Measurements from ENCODE around the gene TRIM8.
A peak's percentile ranks its signal among the peaks of the same experiment; 100 is the strongest.

Gene TRIM8, protein sequence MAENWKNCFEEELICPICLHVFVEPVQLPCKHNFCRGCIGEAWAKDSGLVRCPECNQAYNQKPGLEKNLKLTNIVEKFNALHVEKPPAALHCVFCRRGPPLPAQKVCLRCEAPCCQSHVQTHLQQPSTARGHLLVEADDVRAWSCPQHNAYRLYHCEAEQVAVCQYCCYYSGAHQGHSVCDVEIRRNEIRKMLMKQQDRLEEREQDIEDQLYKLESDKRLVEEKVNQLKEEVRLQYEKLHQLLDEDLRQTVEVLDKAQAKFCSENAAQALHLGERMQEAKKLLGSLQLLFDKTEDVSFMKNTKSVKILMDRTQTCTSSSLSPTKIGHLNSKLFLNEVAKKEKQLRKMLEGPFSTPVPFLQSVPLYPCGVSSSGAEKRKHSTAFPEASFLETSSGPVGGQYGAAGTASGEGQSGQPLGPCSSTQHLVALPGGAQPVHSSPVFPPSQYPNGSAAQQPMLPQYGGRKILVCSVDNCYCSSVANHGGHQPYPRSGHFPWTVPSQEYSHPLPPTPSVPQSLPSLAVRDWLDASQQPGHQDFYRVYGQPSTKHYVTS
- total RNA-seq: 52.0 to 65.2 (median 61.8) reads per million in 3 donors

DNA sequence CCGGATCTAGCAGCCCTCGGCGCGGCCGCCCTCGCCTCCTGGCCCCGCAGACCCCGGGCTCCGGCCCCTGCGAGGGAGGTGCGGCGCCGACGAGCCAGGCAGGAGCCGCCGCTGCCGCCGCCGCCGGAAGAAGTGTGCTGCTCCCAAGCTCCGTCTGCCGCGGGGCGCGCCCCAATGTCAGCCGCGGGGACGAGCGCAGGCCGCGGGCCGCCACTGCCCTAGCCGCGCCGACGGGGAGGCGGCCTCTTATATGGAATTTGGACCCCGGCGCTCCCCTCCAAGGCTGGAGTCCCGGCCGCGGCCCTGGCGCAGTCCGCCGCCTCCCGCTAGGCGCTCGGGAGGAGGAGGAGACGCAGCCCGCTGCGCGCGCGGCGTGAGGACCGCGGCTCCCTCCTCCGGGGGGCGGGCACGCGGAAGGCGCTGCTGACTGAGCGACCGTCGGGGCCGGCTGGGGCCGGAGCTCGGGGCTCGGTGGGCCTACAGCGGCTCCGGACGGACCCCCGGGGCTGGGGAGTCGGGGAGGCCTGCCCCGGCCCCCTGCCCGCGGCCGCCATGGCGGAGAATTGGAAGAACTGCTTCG lies at the start of gene TRIM8:
TRIM8 (plus strand) TSS at position 414 of the 580 bp plus-strand sequence; CDS start at position 553, 139 bp downstream.
- H3K4me1 ChIP-seq (ENCODE audit: control insufficient read depth, insufficient read depth, low read length, poor library complexity, severe bottlenecking): peaks cover 32% of the 10 kb centered on the region
- no peaks in the 10 kb centered on the region for H3K27me3 ChIP-seq (replicated peaks; ENCODE audit: control insufficient read depth, insufficient read depth, low read length, poor library complexity, severe bottlenecking)
- peak within 1 kb of the TSS; percentile 92 for H3K4me3 ChIP-seq (ENCODE audit: insufficient read depth, low read depth, low read length, poor library complexity, severe bottlenecking)
- peak within 1 kb of the TSS; percentile 95 for H3K27ac ChIP-seq (ENCODE audit: insufficient read depth, low read length, poor library complexity, severe bottlenecking)
- no peaks in the 10 kb centered on the region for H3K9me3 ChIP-seq (ENCODE audit: control insufficient read depth, low read length)
- H3K36me3 ChIP-seq (ENCODE audit: control insufficient read depth, insufficient read depth, low read length): no peaks in the 10 kb centered on the region
- peak; percentile 10 to 43 (median 41) for DNase-seq

DNA sequence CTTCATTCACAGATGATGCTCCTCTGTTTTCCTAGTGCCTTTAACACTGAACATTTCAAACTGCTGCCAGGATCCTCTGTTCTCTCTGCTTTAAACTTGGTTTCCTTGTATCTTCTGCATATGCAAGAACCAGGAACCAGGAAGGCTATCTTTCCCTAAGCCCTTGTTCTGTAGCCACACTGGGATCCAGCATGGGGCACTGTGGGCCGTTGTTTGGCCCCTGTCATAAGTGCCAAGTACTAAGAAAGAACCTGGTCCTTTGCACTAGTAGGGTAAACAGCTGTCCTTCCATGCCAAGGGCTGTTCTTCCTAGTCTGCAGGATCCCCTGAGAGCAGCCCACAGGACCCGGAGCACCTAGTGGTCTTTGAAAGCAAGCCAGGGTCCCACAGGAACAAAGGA lies 49.0 kb upstream of the TRIM8 start:
- no peak overlapping the region for H3K4me3 ChIP-seq (ENCODE audit: insufficient read depth, low read depth, low read length, poor library complexity, severe bottlenecking)
- H3K4me1 ChIP-seq (ENCODE audit: control insufficient read depth, insufficient read depth, low read length, poor library complexity, severe bottlenecking): no peaks in the 10 kb centered on the region
- DNase-seq: no peak
- H3K27me3 ChIP-seq (replicated peaks; ENCODE audit: control insufficient read depth, insufficient read depth, low read length, poor library complexity, severe bottlenecking): no peaks in the 10 kb centered on the region
- peaks cover 39% of the 10 kb centered on the region for H3K36me3 ChIP-seq (ENCODE audit: control insufficient read depth, insufficient read depth, low read length)
- H3K9me3 ChIP-seq (ENCODE audit: control insufficient read depth, low read length): no peaks in the 10 kb centered on the region
- no peak overlapping the region for H3K27ac ChIP-seq (ENCODE audit: insufficient read depth, low read length, poor library complexity, severe bottlenecking)

DNA sequence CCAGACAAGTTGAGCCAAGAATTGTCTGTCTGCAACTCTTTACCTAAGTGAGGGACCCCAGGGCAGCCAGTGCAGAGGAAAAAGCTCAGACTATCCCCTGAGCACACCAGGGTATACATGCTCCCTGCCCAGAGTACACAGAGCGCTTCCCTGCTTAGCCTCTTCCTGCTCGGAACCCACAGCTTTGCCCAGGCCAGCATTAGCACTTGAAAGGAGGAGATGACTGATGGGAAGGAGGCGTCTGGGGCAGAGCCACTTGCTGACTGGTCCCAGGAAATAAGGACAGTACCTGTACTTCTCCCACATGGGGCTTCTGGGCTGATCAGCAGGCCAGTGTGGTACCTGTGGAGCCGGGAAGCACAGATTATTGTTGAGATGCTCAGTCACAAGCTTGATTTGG lies 48.4 kb upstream of the TRIM8 start:
- Histone ChIP-seq H3K36me3 (ENCODE audit: control insufficient read depth, insufficient read depth, low read length) (peaks cover 45% of the 10 kb centered on the region), H3K4me3 (ENCODE audit: insufficient read depth, low read depth, low read length, poor library complexity, severe bottlenecking) (no peak overlapping the region), H3K27me3 (replicated peaks; ENCODE audit: control insufficient read depth, insufficient read depth, low read length, poor library complexity, severe bottlenecking) (no peaks in the 10 kb centered on the region), H3K9me3 (ENCODE audit: control insufficient read depth, low read length) (no peaks in the 10 kb centered on the region), H3K4me1 (ENCODE audit: control insufficient read depth, insufficient read depth, low read length, poor library complexity, severe bottlenecking) (no peaks in the 10 kb centered on the region), H3K27ac (ENCODE audit: insufficient read depth, low read length, poor library complexity, severe bottlenecking) (no peak overlapping the region)
- no peak for DNase-seq

DNA sequence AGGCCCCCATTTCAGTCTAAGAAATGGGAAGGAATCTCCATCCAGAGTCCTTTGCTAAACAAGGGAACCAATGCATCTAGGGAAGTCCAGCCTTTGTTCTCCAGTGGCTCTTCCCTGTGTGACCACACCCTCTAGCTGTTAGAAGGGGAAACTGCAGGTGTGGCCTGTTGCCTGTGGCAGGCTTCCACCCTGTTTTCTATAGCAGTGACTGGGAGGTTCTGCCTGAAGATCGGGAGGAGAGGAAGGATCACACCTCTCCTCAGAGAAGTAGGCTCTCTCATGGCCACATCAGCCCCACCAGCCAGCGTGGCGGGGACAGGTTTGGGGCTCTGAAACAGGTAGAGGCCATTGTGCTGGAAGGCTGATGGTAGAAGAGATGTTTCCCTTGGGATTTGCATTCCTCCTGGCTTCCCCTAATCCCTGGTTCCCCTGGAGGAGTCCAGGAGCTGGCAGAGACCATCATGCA lies 47.7 kb upstream of the TRIM8 start:
- Histone ChIP-seq H3K27me3 (replicated peaks; ENCODE audit: control insufficient read depth, insufficient read depth, low read length, poor library complexity, severe bottlenecking) (no peaks in the 10 kb centered on the region), H3K27ac (ENCODE audit: insufficient read depth, low read length, poor library complexity, severe bottlenecking) (no peak overlapping the region), H3K4me3 (ENCODE audit: insufficient read depth, low read depth, low read length, poor library complexity, severe bottlenecking) (no peak overlapping the region), H3K4me1 (ENCODE audit: control insufficient read depth, insufficient read depth, low read length, poor library complexity, severe bottlenecking) (no peaks in the 10 kb centered on the region), H3K36me3 (ENCODE audit: control insufficient read depth, insufficient read depth, low read length) (peaks cover 51% of the 10 kb centered on the region), H3K9me3 (ENCODE audit: control insufficient read depth, low read length) (no peaks in the 10 kb centered on the region)
- no peak for DNase-seq

DNA sequence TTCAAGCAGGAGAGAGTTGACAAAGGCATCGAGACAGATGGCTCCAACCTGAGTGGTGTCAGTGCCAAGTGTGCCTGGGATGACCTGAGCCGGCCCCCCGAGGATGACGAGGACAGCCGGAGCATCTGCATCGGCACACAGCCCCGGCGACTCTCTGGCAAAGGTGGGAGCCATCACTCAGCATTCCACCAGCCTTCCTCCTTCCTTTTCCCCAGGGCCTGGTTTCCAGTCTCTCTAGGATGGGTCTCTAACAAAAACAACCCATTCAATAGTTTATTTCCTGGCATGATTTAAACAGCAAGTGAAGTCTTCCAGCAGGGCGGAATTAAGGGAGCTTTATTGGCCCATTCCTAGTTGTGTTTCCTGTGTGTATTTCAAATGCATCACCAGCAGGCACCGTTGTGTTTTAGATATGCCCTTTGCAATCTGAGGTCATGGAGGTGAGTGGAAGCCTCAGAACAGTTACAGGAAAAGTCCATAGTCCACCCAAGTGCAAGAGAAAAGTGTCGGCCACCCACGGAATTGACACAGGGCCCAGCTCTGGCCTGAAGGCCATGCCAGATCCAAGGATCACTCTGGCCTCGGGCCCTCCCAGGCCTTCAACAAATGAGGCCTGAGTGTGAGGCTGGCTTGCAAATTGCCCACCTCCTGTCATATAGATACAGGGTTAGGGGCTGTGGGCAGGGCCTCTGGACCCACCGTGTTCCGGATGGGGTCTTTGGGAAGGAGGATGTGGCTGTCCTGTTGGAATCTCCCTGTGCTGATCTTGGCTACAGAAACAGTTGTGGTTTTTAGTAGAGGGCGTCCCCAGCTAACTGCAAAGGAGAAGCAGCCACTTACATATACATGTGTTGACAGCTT lies 46.9 kb upstream of the TRIM8 start:
- Histone ChIP-seq H3K9me3 (ENCODE audit: control insufficient read depth, low read length) (no peaks in the 10 kb centered on the region), H3K4me1 (ENCODE audit: control insufficient read depth, insufficient read depth, low read length, poor library complexity, severe bottlenecking) (no peaks in the 10 kb centered on the region), H3K4me3 (ENCODE audit: insufficient read depth, low read depth, low read length, poor library complexity, severe bottlenecking) (no peak overlapping the region), H3K27ac (ENCODE audit: insufficient read depth, low read length, poor library complexity, severe bottlenecking) (no peak overlapping the region), H3K36me3 (ENCODE audit: control insufficient read depth, insufficient read depth, low read length) (peaks cover 54% of the 10 kb centered on the region), H3K27me3 (replicated peaks; ENCODE audit: control insufficient read depth, insufficient read depth, low read length, poor library complexity, severe bottlenecking) (no peaks in the 10 kb centered on the region)
- DNase-seq: no peak

DNA sequence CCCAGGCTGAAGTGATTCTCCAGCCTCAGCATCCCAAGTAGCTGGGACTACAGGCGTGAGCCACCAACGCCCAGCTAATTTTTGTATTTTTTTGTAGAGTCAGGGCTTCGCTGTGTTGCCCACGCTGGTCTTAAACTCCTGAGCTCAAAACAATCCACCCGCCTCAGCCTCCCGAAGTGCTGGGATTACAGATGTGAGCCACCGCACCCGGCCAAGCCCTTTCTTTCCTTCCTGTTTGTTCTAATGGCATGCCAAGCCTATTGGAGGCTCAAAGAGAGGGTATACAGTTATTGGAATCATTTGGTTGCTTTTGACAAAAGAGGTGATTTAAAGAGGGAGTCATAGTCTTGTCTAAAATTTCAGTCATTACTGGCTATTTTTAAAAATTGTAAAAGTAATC lies 46.0 kb upstream of the TRIM8 start:
- Histone ChIP-seq H3K27ac (ENCODE audit: insufficient read depth, low read length, poor library complexity, severe bottlenecking) (no peak overlapping the region), H3K4me3 (ENCODE audit: insufficient read depth, low read depth, low read length, poor library complexity, severe bottlenecking) (no peak overlapping the region), H3K27me3 (replicated peaks; ENCODE audit: control insufficient read depth, insufficient read depth, low read length, poor library complexity, severe bottlenecking) (no peaks in the 10 kb centered on the region), H3K9me3 (ENCODE audit: control insufficient read depth, low read length) (no peaks in the 10 kb centered on the region), H3K4me1 (ENCODE audit: control insufficient read depth, insufficient read depth, low read length, poor library complexity, severe bottlenecking) (no peaks in the 10 kb centered on the region), H3K36me3 (ENCODE audit: control insufficient read depth, insufficient read depth, low read length) (peaks cover 54% of the 10 kb centered on the region)
- DNase-seq: no peak

DNA sequence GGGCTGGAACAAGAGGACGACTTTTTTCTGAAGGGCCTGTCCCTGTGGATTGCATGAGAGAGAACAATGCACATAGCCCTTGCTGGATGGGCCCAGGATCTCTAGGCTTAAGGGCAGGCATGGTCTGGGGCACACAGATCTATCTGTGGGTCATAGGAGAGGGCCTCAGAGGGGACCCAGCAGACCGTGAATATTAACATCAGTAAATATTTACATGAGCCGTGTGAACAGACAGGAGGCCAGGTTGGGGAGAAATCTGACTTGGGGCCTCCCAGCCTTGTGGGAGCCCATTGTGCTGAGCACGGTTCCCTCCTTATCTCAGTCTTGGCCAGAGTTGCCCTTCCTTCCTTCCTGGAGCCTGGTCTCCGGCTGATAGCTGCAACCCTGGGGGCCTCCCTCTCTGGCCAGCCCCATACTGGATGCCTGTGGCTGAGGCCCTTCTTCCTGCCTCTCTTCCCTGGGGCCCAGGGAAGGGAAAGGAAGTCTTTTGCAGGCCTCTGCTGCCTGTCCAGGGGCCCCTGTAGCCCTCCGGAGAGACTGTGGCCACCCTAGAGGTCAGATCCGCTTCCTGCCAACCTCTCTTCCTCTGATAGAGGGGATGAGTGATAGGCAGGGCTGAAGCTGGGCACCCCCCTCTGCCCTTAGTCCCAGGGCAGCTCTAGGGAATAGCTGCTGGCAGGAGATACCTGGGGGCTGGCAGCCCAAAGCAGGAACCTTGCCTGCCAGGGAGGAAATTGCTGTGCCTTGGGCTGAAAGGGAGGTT lies 44.5 kb upstream of the TRIM8 start:
- Histone ChIP-seq H3K4me1 (ENCODE audit: control insufficient read depth, insufficient read depth, low read length, poor library complexity, severe bottlenecking) (no peaks in the 10 kb centered on the region), H3K36me3 (ENCODE audit: control insufficient read depth, insufficient read depth, low read length) (peaks cover 56% of the 10 kb centered on the region), H3K27ac (ENCODE audit: insufficient read depth, low read length, poor library complexity, severe bottlenecking) (no peak overlapping the region), H3K27me3 (replicated peaks; ENCODE audit: control insufficient read depth, insufficient read depth, low read length, poor library complexity, severe bottlenecking) (no peaks in the 10 kb centered on the region), H3K4me3 (ENCODE audit: insufficient read depth, low read depth, low read length, poor library complexity, severe bottlenecking) (no peak overlapping the region), H3K9me3 (ENCODE audit: control insufficient read depth, low read length) (no peaks in the 10 kb centered on the region)
- no peak for DNase-seq

DNA sequence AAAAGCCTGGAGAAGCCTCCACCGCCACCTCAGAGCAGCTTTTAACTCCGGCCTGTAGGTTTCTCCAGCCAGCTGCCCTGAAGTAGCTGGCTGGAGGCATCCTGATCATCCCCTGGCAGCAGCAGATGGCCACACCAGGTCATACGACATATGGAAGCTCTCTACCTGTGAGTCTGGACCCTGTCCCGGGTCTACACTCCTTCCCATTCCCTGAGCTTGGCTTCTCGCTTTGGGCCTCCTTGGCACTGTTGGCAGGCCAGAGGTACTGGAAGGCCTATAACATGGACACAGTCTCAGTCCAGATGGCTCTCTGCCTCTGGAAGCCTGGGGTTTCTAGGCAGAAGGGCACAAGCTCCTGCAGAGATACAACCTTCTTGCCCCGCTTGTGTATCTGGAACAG lies 43.5 kb upstream of the TRIM8 start:
- no peak for DNase-seq
- Histone ChIP-seq H3K4me1 (ENCODE audit: control insufficient read depth, insufficient read depth, low read length, poor library complexity, severe bottlenecking) (no peaks in the 10 kb centered on the region), H3K27me3 (replicated peaks; ENCODE audit: control insufficient read depth, insufficient read depth, low read length, poor library complexity, severe bottlenecking) (no peaks in the 10 kb centered on the region), H3K9me3 (ENCODE audit: control insufficient read depth, low read length) (no peaks in the 10 kb centered on the region), H3K27ac (ENCODE audit: insufficient read depth, low read length, poor library complexity, severe bottlenecking) (no peak overlapping the region), H3K4me3 (ENCODE audit: insufficient read depth, low read depth, low read length, poor library complexity, severe bottlenecking) (no peak overlapping the region), H3K36me3 (ENCODE audit: control insufficient read depth, insufficient read depth, low read length) (peaks cover 52% of the 10 kb centered on the region)

DNA sequence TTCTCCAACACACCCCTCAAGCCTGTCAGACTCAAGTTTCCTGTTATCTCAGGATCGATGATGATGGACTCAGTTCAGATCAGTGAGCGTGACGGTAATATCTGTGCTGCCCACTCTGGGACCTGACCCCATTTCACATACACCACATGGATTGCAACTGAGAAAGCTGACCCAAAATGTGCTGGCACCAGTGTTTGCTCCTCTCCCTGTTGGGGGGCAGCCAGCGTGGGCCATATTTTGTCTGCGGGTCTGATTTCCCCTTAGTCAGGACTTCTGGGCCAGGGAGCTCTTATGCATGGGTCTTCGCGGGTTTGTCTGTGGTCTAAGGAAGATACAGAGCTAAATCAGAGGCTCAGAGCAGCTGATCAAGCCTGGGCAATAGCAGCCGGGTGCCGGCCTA lies 42.6 kb upstream of the TRIM8 start:
- no peak overlapping the region for H3K27ac ChIP-seq (ENCODE audit: insufficient read depth, low read length, poor library complexity, severe bottlenecking)
- no peaks in the 10 kb centered on the region for H3K27me3 ChIP-seq (replicated peaks; ENCODE audit: control insufficient read depth, insufficient read depth, low read length, poor library complexity, severe bottlenecking)
- no peak overlapping the region for H3K4me3 ChIP-seq (ENCODE audit: insufficient read depth, low read depth, low read length, poor library complexity, severe bottlenecking)
- H3K9me3 ChIP-seq (ENCODE audit: control insufficient read depth, low read length): no peaks in the 10 kb centered on the region
- peaks cover 48% of the 10 kb centered on the region for H3K36me3 ChIP-seq (ENCODE audit: control insufficient read depth, insufficient read depth, low read length)
- no peaks in the 10 kb centered on the region for H3K4me1 ChIP-seq (ENCODE audit: control insufficient read depth, insufficient read depth, low read length, poor library complexity, severe bottlenecking)
- DNase-seq: no peak
